Sigmoid colon (tissue), 4 donors: ENCODE measurements around the gene TMEM108.

Experiments
- CTCF ChIP-seq, 4 experiments: fragments of 450-650 bp in 3 of 4; fragments of 200-600 bp in 1 of 4; IDR thresholded peaks; one replicate each; pipeline ENCODE4 v1.5.1; 2016 to 2019; ENCODE audit warnings: antibody characterized with exemption in 4 of 4, mild to moderate bottlenecking in 3 of 4, moderate library complexity in 2 of 4
- EP300 ChIP-seq, 4 donors: sonication (generic); formaldehyde crosslinking; IDR thresholded peaks; one replicate each; pipeline ENCODE4 v1.6.1; 2017; ENCODE audit warnings: antibody characterized with exemption in 4 of 4

- TF ChIP-seq CTCF (IDR thresholded peaks at IDR 0.05) (no peak), EP300 (IDR thresholded peaks at IDR 0.05) (no peak)
These were observed 338.6 kb downstream of the TMEM108 start for GRCh38 chr3:133376810-133377209.
